Psoas muscle (tissue), 8 donors: ENCODE results near the gene SHROOM3. TPM values are rescaled to one million over a fixed set of nuclear protein-coding genes. Genes with fewer than 3 reads are reported as not detected.

Source experiments
- ATAC-seq, 4 donors: fragments of 200-7000 bp; cut with Tn5 transposase; one replicate each; pipeline ENCODE4 v1.9.1; 2020; ENCODE audit warnings: moderate library complexity in 3 of 4, mild to moderate bottlenecking in 2 of 4
- DNase-seq, 2 donors: peaks; one replicate each; pipeline ENCODE4 v3.0.0-alpha.2; 2020
- H3K27ac ChIP-seq: fragments of 200-600 bp; one replicate; pipeline ENCODE4 v1.8.0; 2022
- H3K27me3 ChIP-seq, 3 donors: fragments of 200-600 bp in 1 of 3; one replicate each; pipeline versions ENCODE4 v1.6.1 to v1.8.0; 2013 to 2022; ENCODE audit warnings: low read length in 2 of 3, mild to moderate bottlenecking in 2 of 3, moderate library complexity in 1 of 3; ENCODE audit not compliant: insufficient read depth in 3 of 3
- H3K36me3 ChIP-seq, 2 donors: fragments of 200-600 bp in 1 of 2; one replicate each; pipeline versions ENCODE4 v1.6.1 to v1.8.0; 2013 to 2022; ENCODE audit warnings: low read depth in 1 of 2, mild to moderate bottlenecking in 1 of 2, moderate library complexity in 1 of 2; ENCODE audit not compliant: insufficient read depth in 1 of 2
- H3K4me1 ChIP-seq: fragments of 200-600 bp; one replicate; pipeline ENCODE4 v1.8.0; 2022
- H3K4me3 ChIP-seq: fragments of 200-600 bp; one replicate; pipeline ENCODE4 v1.8.0; 2022; ENCODE audit warnings: mild to moderate bottlenecking
- H3K9me3 ChIP-seq: fragments of 200-600 bp; one replicate; pipeline ENCODE4 v1.8.0; 2022
- WGBS, 3 donors: extraction: QIAGEN DNeasy Blood & Tissue Kit; methylation state at CpG; one replicate each; pipeline versions ENCODE4 v1.1.6 to v1.1.7; 2013; 5-methylcytosine and 5-hydroxymethylcytosine counted together
- intact Hi-C, 2 donors: fragments of 100-400 bp; cut with DNase I; formaldehyde crosslinking; loops; one replicate each; pipeline versions ENCODE4 v1.11.0 to v1.14.2; 2022
- polyA plus RNA-seq, 3 donors: library from polyadenylated mRNA; stranded (reverse); fragments of 200-250 nt; gene quantifications; one replicate each; pipeline ENCODE4 v1.2.3, GENCODE V29; 2013
- total RNA-seq, 4 donors: library from RNA; stranded (reverse); fragmentation: NEBNext Ultra II Directional in 2 of 4; extraction: Animal tissue kit (Norgen Biotek cat#: 25700) in 2 of 4; gene quantifications; one replicate each; pipeline versions ENCODE4 v1.2.1 to v1.2.4, GENCODE V29; 2021 to 2023
- TF ChIP-seq, protein P1 (sequence below): fragments of 200-600 bp; IDR thresholded peaks from one replicate; pipeline ENCODE4 v1.8.0; 2022; ENCODE audit warnings: antibody characterized with exemption
- donor health status: healthy with polysubstance abuse.
- donor health status: DM: no; HTN: no; CAD: no; lungs with moderate emphysema.
- donor health status: Bipolar disorder and iron deficiency.
- donor health status: healthy.
- donor health status: DM: yes; HTN: yes; CAD: no.
- donor health status: DM: no; HTN: no; CAD: no.
- donor health status: DM: no; HTN: no; CAD: no.
- donor health status: DM: yes; HTN: yes; CAD: no.

The SHROOM3 gene
- total and polyA plus RNA-seq, 7 donors = 0.01 to 0.79 (median 0.06) TPM

GRCh38 chr4:76401654-76402053 lies 33.4 kb upstream of the SHROOM3 start:
- Histone ChIP-seq H3K9me3 (no peaks in the 10 kb centered on the region), H3K27ac (no peak overlapping the region), H3K4me3 (no peak overlapping the region), H3K4me1 (no peaks in the 10 kb centered on the region), H3K36me3 (no peaks in the 10 kb centered on the region), H3K27me3 (no peaks in the 10 kb centered on the region)
- ATAC-seq (no peak), DNase-seq (no peak)
- intact Hi-C loops = no loop called here
- TF ChIP-seq, protein P1, sequence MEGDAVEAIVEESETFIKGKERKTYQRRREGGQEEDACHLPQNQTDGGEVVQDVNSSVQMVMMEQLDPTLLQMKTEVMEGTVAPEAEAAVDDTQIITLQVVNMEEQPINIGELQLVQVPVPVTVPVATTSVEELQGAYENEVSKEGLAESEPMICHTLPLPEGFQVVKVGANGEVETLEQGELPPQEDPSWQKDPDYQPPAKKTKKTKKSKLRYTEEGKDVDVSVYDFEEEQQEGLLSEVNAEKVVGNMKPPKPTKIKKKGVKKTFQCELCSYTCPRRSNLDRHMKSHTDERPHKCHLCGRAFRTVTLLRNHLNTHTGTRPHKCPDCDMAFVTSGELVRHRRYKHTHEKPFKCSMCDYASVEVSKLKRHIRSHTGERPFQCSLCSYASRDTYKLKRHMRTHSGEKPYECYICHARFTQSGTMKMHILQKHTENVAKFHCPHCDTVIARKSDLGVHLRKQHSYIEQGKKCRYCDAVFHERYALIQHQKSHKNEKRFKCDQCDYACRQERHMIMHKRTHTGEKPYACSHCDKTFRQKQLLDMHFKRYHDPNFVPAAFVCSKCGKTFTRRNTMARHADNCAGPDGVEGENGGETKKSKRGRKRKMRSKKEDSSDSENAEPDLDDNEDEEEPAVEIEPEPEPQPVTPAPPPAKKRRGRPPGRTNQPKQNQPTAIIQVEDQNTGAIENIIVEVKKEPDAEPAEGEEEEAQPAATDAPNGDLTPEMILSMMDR = no peak
- WGBS, 3 donors = 72 to 82% (median 74%) methylated on average over 3 of the region's 3 CpGs

GRCh38 chr4:76406081-76406480 lies 28.9 kb upstream of the SHROOM3 start:
- TF ChIP-seq, protein P1 = no peak
- Histone ChIP-seq H3K9me3 (no peaks in the 10 kb centered on the region), H3K36me3 (no peaks in the 10 kb centered on the region), H3K27ac (no peak overlapping the region), H3K4me3 (no peak overlapping the region), H3K4me1 (no peaks in the 10 kb centered on the region), H3K27me3 (no peaks in the 10 kb centered on the region)
- no peak for DNase-seq
- 74 to 77% (median 75%) methylated on average over 5 of the region's 5 CpGs for WGBS, 3 donors
- no peak for ATAC-seq
- intact Hi-C loops = no loop called here

GRCh38 chr4:76407440-76408119 lies 27.4 kb upstream of the SHROOM3 start:
- 63 to 77% (median 72%) methylated on average over 5 of the region's 5 CpGs for WGBS, 3 donors
- ATAC-seq (no peak), DNase-seq (no peak)
- Histone ChIP-seq H3K36me3 (no peaks in the 10 kb centered on the region), H3K4me1 (no peaks in the 10 kb centered on the region), H3K4me3 (no peak overlapping the region), H3K27me3 (no peaks in the 10 kb centered on the region), H3K9me3 (no peaks in the 10 kb centered on the region), H3K27ac (no peak overlapping the region)
- TF ChIP-seq, protein P1 = no peak
- intact Hi-C loops = no loop called here

- TF ChIP-seq, protein P1 = no peak
- no peak for ATAC-seq
- H3K36me3 ChIP-seq = no peaks in the 10 kb centered on the region
- no peak for DNase-seq
- H3K4me1 ChIP-seq = no peaks in the 10 kb centered on the region
- no peaks in the 10 kb centered on the region for H3K27me3 ChIP-seq
- no peaks in the 10 kb centered on the region for H3K9me3 ChIP-seq
- 87 to 95% (median 91%) methylated on average over 3 of the region's 3 CpGs for WGBS, 3 donors
- H3K4me3 ChIP-seq = no peak overlapping the region
- intact Hi-C loops = no loop called here
- H3K27ac ChIP-seq = no peak overlapping the region
Observed at GRCh38 chr4:76410636-76411035, 24.4 kb upstream of the SHROOM3 start.
